Measurements from ENCODE around the gene BRMS1L.

BRMS1L gene

GRCh38 chr14:35809597-35809996 lies 16.5 kb upstream of the BRMS1L start:
- TF ChIP-seq CTCF (IDR thresholded peaks at IDR 0.05; ENCODE audit: control insufficient read depth, extremely low read depth, insufficient read depth): no peak
- H3K4me3 ChIP-seq (ENCODE audit: low read depth, low read length): peak overlapping the region; percentile 82
- DNase-seq (ENCODE audit: low read depth): no peak

GRCh38 chr14:35810963-35811362 lies 15.2 kb upstream of the BRMS1L start:
- TF ChIP-seq CTCF (IDR thresholded peaks at IDR 0.05; ENCODE audit: control insufficient read depth, extremely low read depth, insufficient read depth): no peak
- no peak for DNase-seq (ENCODE audit: low read depth)
- H3K4me3 ChIP-seq (ENCODE audit: low read depth, low read length): no peak overlapping the region

GRCh38 chr14:35814371-35815005 lies 11.7 kb upstream of the BRMS1L start:
- peak; percentile 73 for TF ChIP-seq CTCF (IDR thresholded peaks at IDR 0.05; ENCODE audit: control insufficient read depth, extremely low read depth, insufficient read depth)
- no peak overlapping the region for H3K4me3 ChIP-seq (ENCODE audit: low read depth, low read length)
- DNase-seq (ENCODE audit: low read depth): no peak

- no peak overlapping the region for H3K4me3 ChIP-seq (ENCODE audit: low read depth, low read length)
- DNase-seq (ENCODE audit: low read depth): peak; percentile 25
- peak; percentile 84 for TF ChIP-seq CTCF (IDR thresholded peaks at IDR 0.05; ENCODE audit: control insufficient read depth, extremely low read depth, insufficient read depth)
These were observed 7.6 kb upstream of the BRMS1L start for GRCh38 chr14:35818346-35819115.

GRCh38 chr14:35819591-35820540 lies 6.3 kb upstream of the BRMS1L start:
- no peak for DNase-seq (ENCODE audit: low read depth)
- no peak overlapping the region for H3K4me3 ChIP-seq (ENCODE audit: low read depth, low read length)
- no peak for TF ChIP-seq CTCF (IDR thresholded peaks at IDR 0.05; ENCODE audit: control insufficient read depth, extremely low read depth, insufficient read depth)

- no peak overlapping the region for H3K4me3 ChIP-seq (ENCODE audit: low read depth, low read length)
- peak; percentile 73 for TF ChIP-seq CTCF (IDR thresholded peaks at IDR 0.05; ENCODE audit: control insufficient read depth, extremely low read depth, insufficient read depth)
- DNase-seq (ENCODE audit: low read depth): no peak
These were observed 4.3 kb upstream of the BRMS1L start for GRCh38 chr14:35821564-35822411.
